ENCODE data around the gene TNS1. TPM values are rescaled to one million over a fixed set of nuclear protein-coding genes. Genes with fewer than 3 reads are reported as not detected.
A peak's percentile ranks its signal among the peaks of the same experiment; 100 is the strongest.

TNS1 gene
- total RNA-seq, 1 donor from 2014 or later = 206 TPM

GRCh38 chr2:217943446-217944321 lies 59.1 kb downstream of the TNS1 start:
- DNase-seq (ENCODE audit: low read depth) = peak; percentile 65

- DNase-seq (ENCODE audit: low read depth) = peak; percentile 77
Measured at GRCh38 chr2:217942731-217943335, 60.0 kb downstream of the TNS1 start.

GRCh38 chr2:217941886-217942728 lies 60.7 kb downstream of the TNS1 start:
- DNase-seq (ENCODE audit: low read depth) = no peak

GRCh38 chr2:217941339-217941738 lies 61.5 kb downstream of the TNS1 start:
- no peak for DNase-seq (ENCODE audit: low read depth)

- no peak for DNase-seq (ENCODE audit: low read depth)
Measured at GRCh38 chr2:217940261-217941220, 62.3 kb downstream of the TNS1 start.

- DNase-seq (ENCODE audit: low read depth) = no peak
Measured at GRCh38 chr2:217939629-217940245, 63.1 kb downstream of the TNS1 start.

GRCh38 chr2:217939220-217939619 lies 63.6 kb downstream of the TNS1 start:
- no peak for DNase-seq (ENCODE audit: low read depth)

- DNase-seq (ENCODE audit: low read depth) = no peak
Measured at GRCh38 chr2:217938036-217938435, 64.8 kb downstream of the TNS1 start.

GRCh38 chr2:217937446-217937845 lies 65.3 kb downstream of the TNS1 start:
- DNase-seq (ENCODE audit: low read depth) = no peak

- no peak for DNase-seq (ENCODE audit: low read depth)
Measured at GRCh38 chr2:217936952-217937351, 65.8 kb downstream of the TNS1 start.

- no peak for DNase-seq (ENCODE audit: low read depth)
Measured at GRCh38 chr2:217935901-217936684, 66.7 kb downstream of the TNS1 start.

GRCh38 chr2:217935235-217935879 lies 67.4 kb downstream of the TNS1 start:
- DNase-seq (ENCODE audit: low read depth) = peak; percentile 76

- peak; percentile 91 for DNase-seq (ENCODE audit: low read depth)
Measured at GRCh38 chr2:217934321-217935131, 68.3 kb downstream of the TNS1 start.

- no peak for DNase-seq (ENCODE audit: low read depth)
Measured at GRCh38 chr2:217933617-217933993, 69.2 kb downstream of the TNS1 start.

- DNase-seq (ENCODE audit: low read depth) = no peak
Measured at GRCh38 chr2:217932803-217933616, 69.8 kb downstream of the TNS1 start.

GRCh38 chr2:217931846-217932560 lies 70.8 kb downstream of the TNS1 start:
- DNase-seq (ENCODE audit: low read depth) = no peak
